Smooth muscle cell (in vitro differentiated cells): ENCODE results near the gene RWDD4. TPM values are rescaled to one million over a fixed set of nuclear protein-coding genes. Genes with fewer than 3 reads are reported as not detected.

Source experiments
- DNase-seq: peaks from one replicate; lab custom pipeline; 2025; ENCODE audit not compliant: unreplicated experiment; lab: John Stamatoyannopoulos, UW
- H2AFZ ChIP-seq: fragments of 200-600 bp; sonication (generic); 2 replicates; pipeline ENCODE4 v1.6.0; 2016; ENCODE audit warnings: antibody characterized with exemption, low read depth, mild to moderate bottlenecking
- H3F3A ChIP-seq: fragments of 200-600 bp; sonication (generic); 2 replicates; pipeline ENCODE4 v1.6.0; 2017; ENCODE audit warnings: antibody characterized with exemption, low read depth
- H3K27ac ChIP-seq: fragments of 200-600 bp; sonication (generic); 2 replicates; pipeline ENCODE4 v1.5.1; 2016; ENCODE audit warnings: low read depth, mild to moderate bottlenecking
- H3K27me3 ChIP-seq: fragments of 200-600 bp; sonication (generic); 2 replicates; pipeline ENCODE4 v1.6.1; 2016; ENCODE audit warnings: low read depth, mild to moderate bottlenecking
- H3K36me3 ChIP-seq: fragments of 200-600 bp; sonication (generic); 2 replicates; pipeline ENCODE4 v1.5.1; 2016; ENCODE audit warnings: low read depth
- H3K4me1 ChIP-seq: fragments of 200-600 bp; sonication (generic); 2 replicates; pipeline ENCODE4 v1.5.1; 2016; ENCODE audit warnings: low read depth
- H3K4me2 ChIP-seq: fragments of 200-600 bp; sonication (generic); 2 replicates; pipeline ENCODE4 v1.6.0; 2016; ENCODE audit warnings: mild to moderate bottlenecking
- H3K4me3 ChIP-seq: fragments of 200-600 bp; sonication (generic); 2 replicates; pipeline ENCODE4 v1.5.1; 2016; ENCODE audit warnings: mild to moderate bottlenecking
- H3K79me2 ChIP-seq: fragments of 200-600 bp; sonication (generic); 2 replicates; pipeline ENCODE4 v1.6.0; 2016; ENCODE audit warnings: low read depth, mild to moderate bottlenecking
- H3K9ac ChIP-seq: fragments of 200-600 bp; sonication (generic); 2 replicates; pipeline ENCODE4 v1.6.0; 2016; ENCODE audit warnings: low read depth
- H3K9me3 ChIP-seq: fragments of 200-600 bp; sonication (generic); replicated peaks from 2 replicates; pipeline ENCODE4 v1.5.1; 2016; ENCODE audit warnings: low read depth
- H4K20me1 ChIP-seq: fragments of 200-600 bp; sonication (generic); 2 replicates; pipeline ENCODE4 v1.6.0; 2016; ENCODE audit warnings: low read depth
- WGBS: methylation state at CpG from one replicate; pipeline ENCODE4 v1.1.7; 2016; ENCODE audit warnings: low lambda C conversion rate; 5-methylcytosine and 5-hydroxymethylcytosine counted together
- polyA plus RNA-seq: library from polyadenylated mRNA; unstranded; fragments of >200 nt; fragmentation: Nextera tagmentation; extraction: Ambion mirVana; gene quantifications from 2 replicates; pipeline ENCODE4 v1.2.1, GENCODE V29; 2016
- total RNA-seq: library from RNA; depleted of rRNA; stranded (reverse); fragments of >200 nt; gene quantifications from 2 replicates; pipeline ENCODE4 v1.2.3, GENCODE V29; 2014
- TF ChIP-seq, protein P1 (sequence below): fragments of 200-600 bp; sonication (generic); IDR thresholded peaks from 2 replicates; pipeline ENCODE4 v1.5.1; 2017; ENCODE audit warnings: borderline replicate concordance, mild to moderate bottlenecking, antibody characterized with exemption; ENCODE audit not compliant: insufficient read depth, poor library complexity, severe bottlenecking

RWDD4 gene
- total and polyA plus RNA-seq, 2 experiments from 2014 or later, result 20.0 to 25.1 TPM

DNA sequence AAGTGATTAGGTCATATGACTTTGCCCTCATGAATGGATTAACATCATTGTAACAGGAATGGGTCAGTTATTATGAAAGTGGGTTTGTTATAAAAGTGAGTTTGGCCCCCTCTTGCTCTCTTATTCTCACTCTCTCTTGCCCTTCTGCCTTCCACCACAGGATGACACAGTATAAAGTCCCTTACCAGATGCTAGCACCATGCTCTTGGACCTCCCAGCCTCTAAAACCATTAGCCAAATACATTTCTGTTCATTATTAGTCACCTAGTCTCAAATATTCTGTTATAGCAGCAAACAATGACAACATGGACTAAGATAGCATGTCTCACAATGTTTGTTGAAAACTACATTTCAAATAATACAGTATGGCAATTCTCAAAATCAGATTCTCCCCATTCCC, 59.7 kb downstream of the RWDD4 start:
- no peaks in the 10 kb centered on the region for H3K79me2 ChIP-seq
- H3F3A ChIP-seq, result no peaks in the 10 kb centered on the region
- H3K9ac ChIP-seq, result no peak overlapping the region
- TF ChIP-seq, protein P1, sequence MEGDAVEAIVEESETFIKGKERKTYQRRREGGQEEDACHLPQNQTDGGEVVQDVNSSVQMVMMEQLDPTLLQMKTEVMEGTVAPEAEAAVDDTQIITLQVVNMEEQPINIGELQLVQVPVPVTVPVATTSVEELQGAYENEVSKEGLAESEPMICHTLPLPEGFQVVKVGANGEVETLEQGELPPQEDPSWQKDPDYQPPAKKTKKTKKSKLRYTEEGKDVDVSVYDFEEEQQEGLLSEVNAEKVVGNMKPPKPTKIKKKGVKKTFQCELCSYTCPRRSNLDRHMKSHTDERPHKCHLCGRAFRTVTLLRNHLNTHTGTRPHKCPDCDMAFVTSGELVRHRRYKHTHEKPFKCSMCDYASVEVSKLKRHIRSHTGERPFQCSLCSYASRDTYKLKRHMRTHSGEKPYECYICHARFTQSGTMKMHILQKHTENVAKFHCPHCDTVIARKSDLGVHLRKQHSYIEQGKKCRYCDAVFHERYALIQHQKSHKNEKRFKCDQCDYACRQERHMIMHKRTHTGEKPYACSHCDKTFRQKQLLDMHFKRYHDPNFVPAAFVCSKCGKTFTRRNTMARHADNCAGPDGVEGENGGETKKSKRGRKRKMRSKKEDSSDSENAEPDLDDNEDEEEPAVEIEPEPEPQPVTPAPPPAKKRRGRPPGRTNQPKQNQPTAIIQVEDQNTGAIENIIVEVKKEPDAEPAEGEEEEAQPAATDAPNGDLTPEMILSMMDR, result no peak
- no peaks in the 10 kb centered on the region for H3K27me3 ChIP-seq
- H3K36me3 ChIP-seq, result no peaks in the 10 kb centered on the region
- H3K9me3 ChIP-seq, result no peaks in the 10 kb centered on the region
- H3K4me2 ChIP-seq, result no peak overlapping the region
- no peaks in the 10 kb centered on the region for H3K4me1 ChIP-seq
- H4K20me1 ChIP-seq, result no peaks in the 10 kb centered on the region
- H3K4me3 ChIP-seq, result no peak overlapping the region
- H2AFZ ChIP-seq, result no peak overlapping the region
- no peak overlapping the region for H3K27ac ChIP-seq
- no peak for DNase-seq

- DNase-seq, result no peak
- Histone ChIP-seq H3K4me1 (no peaks in the 10 kb centered on the region), H3K9me3 (no peaks in the 10 kb centered on the region), H3K4me3 (no peak overlapping the region), H3K36me3 (no peaks in the 10 kb centered on the region), H3K27me3 (no peaks in the 10 kb centered on the region), H3K79me2 (no peaks in the 10 kb centered on the region), H3K27ac (no peak overlapping the region), H3K4me2 (no peak overlapping the region), H4K20me1 (no peaks in the 10 kb centered on the region), H3K9ac (no peak overlapping the region), H3F3A (no peaks in the 10 kb centered on the region), H2AFZ (no peak overlapping the region)
- TF ChIP-seq, protein P1, result no peak
- 58% methylated on average over 2 of the region's 2 CpGs for whole genome bisulfite sequencing
Observed at GRCh38 chr4:183596067-183596757, 62.8 kb downstream of the RWDD4 start.

DNA sequence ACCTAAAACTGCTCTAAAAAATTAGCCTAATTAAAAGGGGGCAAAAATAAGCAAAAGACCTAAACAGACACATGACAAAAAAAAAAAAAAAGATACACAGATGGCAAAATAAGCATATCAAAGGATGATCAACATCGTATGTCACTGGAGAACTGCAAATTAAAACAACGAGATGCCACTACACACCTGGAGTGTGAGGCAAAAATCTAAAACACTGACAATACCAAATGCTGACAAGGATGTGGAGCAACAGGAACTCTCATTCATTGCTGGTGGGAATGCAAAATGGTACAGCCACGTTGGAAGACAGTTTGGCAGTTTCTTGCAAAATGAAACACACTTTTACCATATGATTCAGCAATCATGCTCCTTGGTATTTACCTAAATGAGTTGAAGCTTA, 64.2 kb downstream of the RWDD4 start:
- Histone ChIP-seq H3K4me1 (no peaks in the 10 kb centered on the region), H3K27me3 (no peaks in the 10 kb centered on the region), H2AFZ (no peak overlapping the region), H3K9ac (no peak overlapping the region), H3K4me3 (no peak overlapping the region), H3K4me2 (no peak overlapping the region), H3K36me3 (no peaks in the 10 kb centered on the region), H3F3A (no peaks in the 10 kb centered on the region), H3K79me2 (no peaks in the 10 kb centered on the region), H3K9me3 (no peaks in the 10 kb centered on the region), H3K27ac (no peak overlapping the region), H4K20me1 (no peaks in the 10 kb centered on the region)
- WGBS, result 90% methylated on average over 3 of the region's 3 CpGs
- DNase-seq, result no peak
- TF ChIP-seq, protein P1, result no peak

DNA sequence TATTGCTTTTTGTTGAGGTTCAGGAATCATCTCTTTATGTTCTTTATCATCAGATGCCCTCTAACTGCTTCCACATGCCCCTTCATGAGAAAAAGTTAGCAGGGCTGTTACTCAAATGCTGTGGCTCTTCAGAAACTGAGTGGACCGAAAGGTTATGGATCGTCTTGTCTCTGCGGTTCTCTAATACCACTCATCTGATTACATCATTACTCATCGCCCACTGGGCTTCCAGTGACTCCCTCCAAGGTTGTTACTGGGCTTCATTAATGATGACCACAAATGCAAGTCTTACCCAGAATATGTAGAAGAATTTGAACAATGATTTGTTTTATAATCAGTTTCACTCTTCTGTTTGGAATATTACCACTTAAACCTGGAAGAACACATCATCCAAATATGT, 67.7 kb downstream of the RWDD4 start:
- Histone ChIP-seq H3K4me3 (no peak overlapping the region), H3K9me3 (no peaks in the 10 kb centered on the region), H2AFZ (no peak overlapping the region), H3K27me3 (no peaks in the 10 kb centered on the region), H3K79me2 (no peaks in the 10 kb centered on the region), H3K4me1 (no peaks in the 10 kb centered on the region), H3F3A (no peaks in the 10 kb centered on the region), H3K9ac (no peak overlapping the region), H3K27ac (no peak overlapping the region), H3K4me2 (no peak overlapping the region), H3K36me3 (no peaks in the 10 kb centered on the region), H4K20me1 (no peaks in the 10 kb centered on the region)
- TF ChIP-seq, protein P1, result no peak
- DNase-seq, result no peak
- WGBS, result 80% methylated on average over 4 of the region's 4 CpGs
